Hepatocyte (in vitro differentiated cells): ENCODE data around the gene THAP12.

Experiments used
- CTCF ChIP-seq: fragments of 200-600 bp; sonication (generic); IDR thresholded peaks from 2 replicates; pipeline ENCODE4 v1.5.1; 2016; ENCODE audit warnings: antibody characterized with exemption, mild to moderate bottlenecking; ENCODE audit not compliant: poor library complexity
- EZH2 ChIP-seq: fragments of 200-600 bp; sonication (generic); IDR thresholded peaks from 2 replicates; pipeline ENCODE4 v1.6.1; 2016; ENCODE audit warnings: antibody characterized with exemption, mild to moderate bottlenecking, borderline replicate concordance

- TF ChIP-seq CTCF (no peak), EZH2 (no peak)
These were observed 45.1 kb downstream of the THAP12 start for GRCh38 chr11:76335842-76336241.
